ENCODE results near the gene VWA1. TPM values are rescaled to one million over a fixed set of nuclear protein-coding genes. Genes with fewer than 3 reads are reported as not detected.

VWA1 gene
- total and polyA plus RNA-seq, 2 of the 4 experiments (the other 2 are of a cell fraction): 1.1 to 6.1 TPM

- dilution Hi-C loops (cut with HindIII; ENCODE audit: low sequenced_read_pairs, unreplicated experiment) (no loop called here), intact Hi-C loops (cut with micrococcal nuclease) (no loop called here), in situ Hi-C loops (cut with MboI; ENCODE audit: low sequenced_read_pairs) (no loop called here)
- Histone ChIP-seq H3K4me2 (ENCODE audit: low read depth, low read length) (no peak overlapping the region), H2AFZ (replicated peaks; ENCODE audit: low read length, poor library complexity) (no peak overlapping the region), H3K27ac (ENCODE audit: insufficient read depth, low read length) (no peak overlapping the region), H4K5ac (ENCODE audit: low read depth, low read length) (no peak overlapping the region), H3K56ac (ENCODE audit: extremely low read depth, insufficient read depth, low read length) (no peak overlapping the region), H2BK15ac (ENCODE audit: low read depth, low read length) (no peak overlapping the region), H3K4ac (ENCODE audit: low read depth, low read length) (no peak overlapping the region), H3K9ac (ENCODE audit: low read depth, low read length) (no peak overlapping the region), H2BK20ac (ENCODE audit: low read depth, low read length) (no peak overlapping the region), H4K8ac (ENCODE audit: low read depth in 2 of 2, low read length in 2 of 2) (no peak overlapping the region), H3K4me3 (ENCODE audit: insufficient read depth, low read depth, low read length) (no peak overlapping the region), H3K36me3 (ENCODE audit: control insufficient read depth, insufficient read depth, low read length) (peaks cover 48% of the 10 kb centered on the region), H3K23ac (ENCODE audit: low read depth, low read length) (no peak overlapping the region), H2BK5ac (ENCODE audit: low read depth, low read length, poor library complexity, severe bottlenecking) (no peak overlapping the region), H3K14ac (replicated peaks; ENCODE audit: low read depth, low read length) (no peak overlapping the region), H3K18ac (ENCODE audit: low read depth, low read length) (no peak overlapping the region), H3K9me1 (ENCODE audit: insufficient read depth, low read length) (0 out of 2 replicates have a peak, but pooled peaks cover 6% of the 10 kb centered on the region), H2AK9ac (replicated peaks; ENCODE audit: low read depth, low read length, poor library complexity) (no peak overlapping the region), H4K20me1 (ENCODE audit: insufficient read depth, low read length) (no peaks in the 10 kb centered on the region), H3K4me1 (ENCODE audit: control insufficient read depth, insufficient read depth, low read length) (no peaks in the 10 kb centered on the region), H3K27me3 (ENCODE audit: control insufficient read depth, insufficient read depth, low read length) (no peaks in the 10 kb centered on the region), H2BK120ac (ENCODE audit: low read depth, low read length) (no peak overlapping the region), H3K9me3 (ENCODE audit: control insufficient read depth, insufficient read depth, low read length) (no peaks in the 10 kb centered on the region), H4K91ac (ENCODE audit: insufficient read depth, low read depth, low read length) (no peak overlapping the region), H3K79me1 (ENCODE audit: low read depth in 1 of 2, low read length in 2 of 2) (peaks cover 4 to 17% of the 10 kb centered on the region in 2 experiments), H2AK5ac (ENCODE audit: low read depth, low read length) (no peak overlapping the region)
- POLR2A ChIA-PET (ENCODE audit: unreplicated experiment): no interaction called here
- no peak for ATAC-seq (ENCODE audit: low read depth)
- no peak for DNase-seq
- no TSS peak for BruUV-seq (replicated peaks)
- CTCF ChIA-PET: no interaction called here
- WGBS, 2 experiments (ENCODE audit: extremely low coverage in 2 of 2, insufficient read length in 1 of 2): 94% methylated on average over 8 of the region's 16 CpGs; no CpG with 5 or more reads in 1 of the 2 experiments
- TF ChIP-seq CEBPB (IDR thresholded peaks at IDR 0.05; ENCODE audit: low read depth, low read length) (no peak), ELK1 (IDR thresholded peaks at IDR 0.05; ENCODE audit: borderline replicate concordance, low read depth, low read length) (no peak), RFX5 (IDR thresholded peaks at IDR 0.05; ENCODE audit: low read depth, low read length) (no peak), RCOR1 (IDR thresholded peaks at IDR 0.05; ENCODE audit: insufficient replicate concordance, low read length) (no peak), MXI1 (IDR thresholded peaks at IDR 0.05; ENCODE audit: borderline replicate concordance, low read depth, low read length) (no peak), CHD1 (IDR thresholded peaks at IDR 0.05; ENCODE audit: low read depth, low read length) (no peak), POLR2A (IDR thresholded peaks at IDR 0.05; ENCODE audit: low read depth, low read length) (no peak), SMC3 (IDR thresholded peaks at IDR 0.05; ENCODE audit: low read depth, low read length) (no peak), FOS (IDR thresholded peaks at IDR 0.05; ENCODE audit: low read depth, low read length) (no peak), CTCF (conservative IDR thresholded peaks at IDR 0.05; ENCODE audit: low read depth, low read length) (no peak), BHLHE40 (IDR thresholded peaks at IDR 0.05; ENCODE audit: low read depth, low read length) (no peak), NFE2L2 (IDR thresholded peaks at IDR 0.05; ENCODE audit: low read depth, low read length) (no peak), MAFK (IDR thresholded peaks at IDR 0.05; ENCODE audit: low read depth, low read length) (no peak), USF2 (IDR thresholded peaks at IDR 0.05; ENCODE audit: low read depth, low read length) (no peak), MAZ (IDR thresholded peaks at IDR 0.05; ENCODE audit: borderline replicate concordance, low read depth, low read length) (no peak), RAD21 (IDR thresholded peaks at IDR 0.05; ENCODE audit: low read length) (no peak)
Measured at GRCh38 chr1:1483714-1484113, 48.2 kb downstream of the VWA1 start.

Data from IMR-90 (cell line).